HepG2 (cell line): Measurements from ENCODE around the gene DFFA. TPM values are rescaled to one million over a fixed set of nuclear protein-coding genes. Genes with fewer than 3 reads are reported as not detected.

Source experiments
- AGO2 ChIP-seq: fragments of 200-400 bp; formaldehyde crosslinking; optimal IDR thresholded peaks from 2 replicates; pipeline ENCODE3; 2017; ENCODE audit warnings: mild to moderate bottlenecking, low read depth, low read length, moderate library complexity
- BCL3 ChIP-seq: sonication (generic); formaldehyde crosslinking; IDR thresholded peaks from 2 replicates; pipeline ENCODE4 v1.5.1; 2020; ENCODE audit warnings: mild to moderate bottlenecking, missing genetic modification reagents, moderate library complexity
- ERF ChIP-seq: IDR thresholded peaks from 2 replicates; pipeline ENCODE4 v1.6.1; 2018; ENCODE audit warnings: missing biosample characterization, missing genetic modification reagents
- FLYWCH1 ChIP-seq: sonication (generic); formaldehyde crosslinking; IDR thresholded peaks from 2 replicates; pipeline ENCODE4 v1.8.1; 2023; ENCODE audit warnings: mild to moderate bottlenecking, missing genetic modification reagents
- HMGXB3 ChIP-seq: sonication (generic); formaldehyde crosslinking; IDR thresholded peaks from 2 replicates; pipeline ENCODE4 v1.4.0; 2020; ENCODE audit warnings: missing genetic modification reagents, borderline replicate concordance
- HOMEZ ChIP-seq: IDR thresholded peaks from 2 replicates; pipeline ENCODE4 v1.6.1; 2016; ENCODE audit warnings: low read depth
- HOXA5 ChIP-seq: sonication (generic); formaldehyde crosslinking; IDR thresholded peaks from 2 replicates; pipeline ENCODE4 v1.4.0; 2020; ENCODE audit warnings: missing genetic modification reagents
- JUNB ChIP-seq: sonication (generic); formaldehyde crosslinking; IDR thresholded peaks from 2 replicates; pipeline ENCODE4 v1.8.0; 2022; ENCODE audit warnings: missing genetic modification reagents, mild to moderate bottlenecking, borderline replicate concordance
- MAX ChIP-seq: IDR thresholded peaks from 2 replicates; pipeline ENCODE4 v1.6.1; 2012; ENCODE audit warnings: inconsistent platforms
- PCBP1 ChIP-seq: fragments of 200-400 bp; formaldehyde crosslinking; IDR thresholded peaks from 2 replicates; pipeline ENCODE4 v1.6.1; 2017; ENCODE audit warnings: mild to moderate bottlenecking, low read depth, low read length, borderline replicate concordance
- RARG ChIP-seq: sonication (generic); formaldehyde crosslinking; IDR thresholded peaks from 2 replicates; pipeline ENCODE4 v1.4.0; 2020; ENCODE audit warnings: low read depth, mild to moderate bottlenecking, missing genetic modification reagents
- SOX13 ChIP-seq, 3 experiments: fragments of 450-650 bp in 1 of 3; sonication (generic) in 1 of 3; formaldehyde crosslinking in 1 of 3; IDR thresholded peaks in 2 of 3; conservative IDR thresholded peaks in 1 of 3; 2 replicates each; pipeline versions ENCODE4 v1.5.0 to v1.6.1; 2016 to 2020; ENCODE audit warnings: antibody characterized with exemption in 1 of 3, mild to moderate bottlenecking in 1 of 3, missing compliant biosample characterization in 1 of 3, missing genetic modification reagents in 1 of 3, moderate library complexity in 1 of 3
- SRF ChIP-seq: IDR thresholded peaks from 2 replicates; pipeline ENCODE4 v1.6.1; 2011; ENCODE audit warnings: mild to moderate bottlenecking, low read depth, low read length, moderate library complexity
- TARDBP ChIP-seq: sonication (generic); formaldehyde crosslinking; IDR thresholded peaks from 2 replicates; pipeline ENCODE4 v1.8.0; 2022; ENCODE audit warnings: mild to moderate bottlenecking, missing genetic modification reagents
- polyA plus RNA-seq, 8 experiments: library from polyadenylated mRNA; depleted of rRNA in 3 of 8; stranded (reverse) in 7 of 8; unstranded in 1 of 8; fragments of >200 nt; fragmentation: Illumina TruSeq in 4 of 8; extraction: Trizol in 4 of 8; gene quantifications; 2 replicates each; pipeline versions ENCODE4 v1.2.1 to v1.2.3, GENCODE V29; 2011 to 2016; ENCODE audit warnings: low read depth in 4 of 8, missing spikeins in 1 of 8, mixed read lengths in 1 of 8; ENCODE audit not compliant: insufficient read depth in 1 of 8
- total RNA-seq, 5 experiments: library from RNA; depleted of rRNA; stranded (reverse); fragments of >200 nt; fragmentation: Illumina TruSeq; extraction: Trizol; gene quantifications; 2 replicates each; pipeline ENCODE4 v1.2.3, GENCODE V29; 2016; ENCODE audit warnings: low read depth in 1 of 5
- TF ChIP-seq, protein P1 (sequence below): sonication (generic); formaldehyde crosslinking; IDR thresholded peaks from 2 replicates; pipeline ENCODE4 v1.4.0; 2020; ENCODE audit warnings: missing genetic modification reagents
- TF ChIP-seq, protein P2 (sequence below): sonication (generic); formaldehyde crosslinking; IDR thresholded peaks from 2 replicates; pipeline ENCODE4 v1.4.0; 2020; ENCODE audit warnings: missing genetic modification reagents

The DFFA gene
- total and polyA plus RNA-seq, 2 of the 13 experiments (the other 11 are each of a cell fraction or from before 2014, with no cell fraction given), result 16.5 to 33.9 TPM

DNA sequence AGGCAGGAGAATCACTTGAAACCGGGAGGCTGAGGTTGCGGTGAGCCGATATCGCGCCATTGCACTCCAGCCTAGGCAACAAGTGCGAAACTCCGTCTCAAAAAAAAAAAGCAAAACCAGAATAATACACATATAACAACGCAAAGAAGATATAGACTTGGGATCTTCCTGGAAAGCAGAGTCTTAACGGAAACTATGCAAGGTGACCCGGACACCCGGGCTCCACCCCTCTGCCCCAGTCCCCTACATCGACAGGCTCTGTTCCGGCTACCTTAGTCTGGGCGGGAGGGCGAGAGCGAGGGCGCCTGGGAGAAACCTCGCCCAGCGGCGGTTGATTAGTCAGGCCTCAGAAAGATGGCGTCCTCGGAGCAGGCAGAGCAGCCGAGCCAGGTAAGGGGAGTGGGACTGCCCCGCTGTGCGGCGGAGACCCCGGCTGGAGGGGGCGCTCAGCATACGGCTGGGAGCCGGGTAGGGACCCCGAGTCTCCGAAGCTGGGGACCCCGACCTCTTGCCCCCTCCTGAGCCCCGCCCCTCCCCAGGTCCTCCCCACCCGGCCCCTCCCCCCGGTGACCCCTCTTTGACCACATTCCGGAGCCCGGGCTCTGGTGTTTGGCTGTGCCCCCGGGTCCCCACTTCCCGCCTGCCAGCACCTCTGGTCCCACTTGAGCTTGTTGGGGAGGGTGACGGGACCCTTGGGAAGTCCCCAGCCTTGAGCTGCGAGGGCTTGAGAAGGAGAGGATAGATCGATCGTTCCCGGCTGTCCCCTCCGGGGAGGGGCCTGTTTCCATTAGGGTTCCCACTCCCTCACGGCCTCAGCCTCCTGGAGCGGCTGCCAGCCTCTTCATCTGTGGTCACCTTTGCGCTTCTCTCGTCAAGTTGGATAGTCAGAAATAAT, 2.5 kb upstream of the DFFA start, which contains the start of gene PEX14 (continued):
- TF ChIP-seq ERF (CRISPR knock-in tag) (peak; percentile 55; the same call in 1 of the 2 replicates), PCBP1 (peak; percentile 86; the same call in 1 of the 2 replicates), AGO2 (no peak), TARDBP (CRISPR knock-in tag) (peak; percentile 83; the same call in 1 of the 2 replicates), BCL3 (CRISPR knock-in tag) (no peak), SOX13 (IDR thresholded peaks at IDR 0.05) (no peak), SOX13 (CRISPR knock-in tag; conservative IDR thresholded peaks at IDR 0.05 in 1 of 2, IDR thresholded peaks at IDR 0.05 in 1 of 2) (peak in 1 of 2 experiments; percentile 40; a peak in 1 of 4 replicates), HMGXB3 (no peak), RARG (CRISPR knock-in tag) (no peak), JUNB (CRISPR knock-in tag) (no peak), HOMEZ (CRISPR knock-in tag) (peak; percentile 59; the same call in 1 of the 2 replicates), HOXA5 (CRISPR knock-in tag) (peak; percentile 92), MAX (peak; percentile 54; the same call in 1 of the 2 replicates), FLYWCH1 (CRISPR knock-in tag) (no peak), SRF (peak; percentile 96)
- TF ChIP-seq, protein P1, sequence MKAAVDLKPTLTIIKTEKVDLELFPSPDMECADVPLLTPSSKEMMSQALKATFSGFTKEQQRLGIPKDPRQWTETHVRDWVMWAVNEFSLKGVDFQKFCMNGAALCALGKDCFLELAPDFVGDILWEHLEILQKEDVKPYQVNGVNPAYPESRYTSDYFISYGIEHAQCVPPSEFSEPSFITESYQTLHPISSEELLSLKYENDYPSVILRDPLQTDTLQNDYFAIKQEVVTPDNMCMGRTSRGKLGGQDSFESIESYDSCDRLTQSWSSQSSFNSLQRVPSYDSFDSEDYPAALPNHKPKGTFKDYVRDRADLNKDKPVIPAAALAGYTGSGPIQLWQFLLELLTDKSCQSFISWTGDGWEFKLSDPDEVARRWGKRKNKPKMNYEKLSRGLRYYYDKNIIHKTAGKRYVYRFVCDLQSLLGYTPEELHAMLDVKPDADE (CRISPR knock-in tag), result 0 out of 2 replicates have a peak, but pooled peaks have one; percentile 63
- TF ChIP-seq, protein P2, sequence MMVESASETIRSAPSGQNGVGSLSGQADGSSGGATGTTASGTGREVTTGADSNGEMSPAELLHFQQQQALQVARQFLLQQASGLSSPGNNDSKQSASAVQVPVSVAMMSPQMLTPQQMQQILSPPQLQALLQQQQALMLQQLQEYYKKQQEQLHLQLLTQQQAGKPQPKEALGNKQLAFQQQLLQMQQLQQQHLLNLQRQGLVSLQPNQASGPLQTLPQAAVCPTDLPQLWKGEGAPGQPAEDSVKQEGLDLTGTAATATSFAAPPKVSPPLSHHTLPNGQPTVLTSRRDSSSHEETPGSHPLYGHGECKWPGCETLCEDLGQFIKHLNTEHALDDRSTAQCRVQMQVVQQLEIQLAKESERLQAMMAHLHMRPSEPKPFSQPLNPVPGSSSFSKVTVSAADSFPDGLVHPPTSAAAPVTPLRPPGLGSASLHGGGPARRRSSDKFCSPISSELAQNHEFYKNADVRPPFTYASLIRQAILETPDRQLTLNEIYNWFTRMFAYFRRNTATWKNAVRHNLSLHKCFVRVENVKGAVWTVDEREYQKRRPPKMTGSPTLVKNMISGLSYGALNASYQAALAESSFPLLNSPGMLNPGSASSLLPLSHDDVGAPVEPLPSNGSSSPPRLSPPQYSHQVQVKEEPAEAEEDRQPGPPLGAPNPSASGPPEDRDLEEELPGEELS (CRISPR knock-in tag), result peak; percentile 33; the same call in 1 of the 2 replicates
